KBM-7 (cell line): ENCODE data around the gene SCRT2.
"Not testable (repeated sequence)": the region's sequence is repeated elsewhere in the genome, so short reads cannot be mapped to it uniquely, and the experiment has no call there.

Experiments used
- DNase-seq: peaks from one replicate; pipeline ENCODE4 v3.0.0-alpha.2; 2015
- in situ Hi-C: fragments of 300-500 bp; cut with MboI; formaldehyde crosslinking; loops from 2 replicates; pipeline ENCODE4 v1.14.3; 2020; ENCODE audit warnings: low sequenced_read_pairs, low pct_unique_long_range_greater_than_20kb, mixed read lengths

Gene SCRT2

GRCh38 chr20:703426-703825 is 27.8 kb upstream of the SCRT2 start:
- DNase-seq, result no peak
- in situ Hi-C loops, result no loop called here

DNA sequence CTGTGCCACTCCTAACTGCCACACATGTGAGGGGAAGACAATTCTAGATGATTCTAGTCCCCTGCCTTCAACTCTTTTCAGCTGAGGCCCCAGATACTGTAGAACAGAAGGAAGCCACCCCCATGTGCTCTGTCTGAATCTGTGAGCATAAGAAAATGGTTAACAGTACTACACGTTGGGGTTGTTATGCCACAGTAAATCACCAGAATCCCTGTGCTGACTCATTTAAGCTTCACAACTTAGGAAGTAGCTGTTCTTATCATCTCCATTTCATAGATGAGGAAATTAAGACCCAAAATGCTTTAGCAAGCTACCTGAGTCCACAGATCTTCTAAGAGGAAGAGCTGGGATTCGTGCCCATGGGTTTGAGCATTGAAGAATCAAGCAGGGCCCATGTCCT is 27.4 kb upstream of the SCRT2 start:
- no peak for DNase-seq
- in situ Hi-C loops, result no loop called here

- no peak for DNase-seq
- in situ Hi-C loops, result no loop called here
Measured at GRCh38 chr20:701401-702129, 26.0 kb upstream of the SCRT2 start.

DNA sequence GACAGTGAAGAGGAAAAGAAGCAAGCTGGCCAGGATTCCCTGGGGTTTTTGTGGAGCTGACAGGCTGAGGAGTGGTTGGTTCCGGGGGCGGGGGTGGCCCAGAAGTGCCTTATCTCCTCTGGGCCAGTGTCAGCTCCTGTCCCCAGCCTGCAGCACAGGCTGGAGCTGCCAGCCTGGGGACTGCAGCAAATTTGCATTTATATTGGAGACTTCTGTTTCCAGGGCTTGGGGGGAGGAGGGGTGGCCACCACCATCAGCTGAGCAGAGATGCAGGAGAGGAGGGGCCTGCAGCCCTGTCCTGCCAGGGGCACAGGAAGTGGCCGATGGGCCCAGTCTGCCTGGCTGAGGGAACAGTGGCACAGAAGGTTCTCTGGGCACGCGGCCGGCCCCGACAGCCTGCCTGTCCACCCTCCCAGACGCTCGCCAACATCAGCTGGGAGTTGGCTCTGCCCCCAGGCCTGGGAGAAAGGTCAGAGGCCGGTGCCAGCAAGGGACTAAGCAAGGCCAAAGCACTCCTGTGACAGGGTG is 24.3 kb upstream of the SCRT2 start:
- DNase-seq, result no peak
- in situ Hi-C loops, result no loop called here

DNA sequence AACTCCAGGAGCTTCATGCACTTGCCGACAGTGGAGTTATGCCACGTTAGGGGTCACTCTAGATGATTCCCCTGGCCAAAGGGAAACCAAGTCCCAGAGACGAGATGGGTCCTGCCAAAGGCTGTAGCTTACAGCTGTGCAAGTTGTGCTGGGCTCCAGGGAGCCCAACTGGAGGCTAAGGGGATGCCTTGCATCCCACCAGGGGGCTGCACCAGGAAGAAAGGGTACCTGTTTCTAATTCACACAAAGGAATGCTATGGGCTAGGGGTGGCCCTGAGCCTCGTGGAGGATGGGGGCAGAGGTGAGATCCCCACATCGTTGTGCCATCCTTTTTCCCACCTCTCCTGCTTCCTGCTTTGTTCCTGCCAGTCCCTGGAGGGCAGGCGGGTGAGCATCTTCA is 23.7 kb upstream of the SCRT2 start:
- in situ Hi-C loops, result no loop called here
- DNase-seq, result no peak

DNA sequence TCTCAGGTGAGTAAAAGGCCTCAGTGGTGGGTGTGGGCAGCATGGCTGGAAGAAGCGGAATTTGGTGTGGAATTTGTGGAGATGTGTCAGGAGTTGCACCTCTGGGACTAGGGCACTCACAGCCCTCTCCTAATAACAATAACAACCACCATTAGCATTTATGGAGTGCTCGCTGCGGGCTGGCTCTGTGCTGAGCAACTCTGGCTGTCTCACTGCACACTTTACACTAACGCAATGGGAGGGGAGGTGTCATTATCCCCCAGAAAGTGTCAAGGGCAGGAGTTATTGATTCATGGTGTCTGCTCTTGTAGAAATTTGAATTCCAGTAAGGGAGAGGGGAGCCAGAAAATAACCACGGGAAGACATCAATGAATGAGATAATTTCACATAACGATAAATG is 22.7 kb upstream of the SCRT2 start:
- DNase-seq, result no peak
- in situ Hi-C loops, result no loop called here

DNA sequence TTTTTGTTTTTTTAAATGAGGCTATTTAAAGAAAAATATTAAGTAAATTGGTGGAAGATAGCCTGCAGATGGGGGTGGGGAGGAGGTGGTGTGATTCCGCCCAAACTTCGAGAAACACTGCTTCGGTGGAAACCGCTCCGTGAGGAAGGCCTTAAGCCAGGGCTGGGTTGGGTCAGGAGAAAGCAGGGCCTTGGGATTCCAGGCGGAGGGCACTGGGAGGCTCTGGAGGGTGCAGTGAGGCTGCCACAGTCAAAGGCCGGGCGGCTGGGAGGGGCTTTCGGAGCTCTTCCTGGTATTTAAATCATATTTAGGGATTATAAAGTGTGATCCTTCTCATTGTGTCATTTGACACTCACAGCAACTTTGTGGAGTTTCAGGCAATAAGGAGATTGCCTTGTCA is 22.2 kb upstream of the SCRT2 start:
- DNase-seq, result no peak
- in situ Hi-C loops, result no loop called here

GRCh38 chr20:695165-695866 is 19.7 kb upstream of the SCRT2 start:
- DNase-seq, result no peak
- in situ Hi-C loops, result no loop called here

DNA sequence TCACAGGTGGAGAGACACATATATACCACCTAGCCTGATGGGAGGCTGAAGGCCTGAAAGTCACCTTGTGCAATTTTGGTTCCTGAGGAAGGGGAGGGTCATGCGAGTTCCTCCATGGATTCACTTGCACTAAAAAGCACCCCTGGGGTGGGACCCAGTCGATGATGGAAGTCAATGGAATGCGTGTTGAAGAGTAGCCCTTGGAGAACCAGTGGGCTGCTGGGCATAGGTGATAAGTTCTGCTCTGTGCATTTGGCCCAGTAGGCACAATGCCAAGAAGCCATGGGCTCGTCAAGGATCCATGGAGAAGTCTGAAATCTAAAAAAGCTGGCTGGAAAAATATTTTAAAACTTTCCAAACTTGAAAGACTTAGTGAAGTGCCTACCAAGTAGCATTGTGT is 18.9 kb upstream of the SCRT2 start:
- in situ Hi-C loops, result no loop called here
- DNase-seq, result no peak

GRCh38 chr20:693786-694185 is 18.2 kb upstream of the SCRT2 start:
- not testable (repeated sequence) for DNase-seq

GRCh38 chr20:692044-692443 is 16.4 kb upstream of the SCRT2 start:
- in situ Hi-C loops, result no loop called here
- no peak for DNase-seq

More at GRCh38 chr20:693786-694185, 18.2 kb upstream of the SCRT2 start:
- in situ Hi-C loops, result not testable (repeated sequence)

DNA sequence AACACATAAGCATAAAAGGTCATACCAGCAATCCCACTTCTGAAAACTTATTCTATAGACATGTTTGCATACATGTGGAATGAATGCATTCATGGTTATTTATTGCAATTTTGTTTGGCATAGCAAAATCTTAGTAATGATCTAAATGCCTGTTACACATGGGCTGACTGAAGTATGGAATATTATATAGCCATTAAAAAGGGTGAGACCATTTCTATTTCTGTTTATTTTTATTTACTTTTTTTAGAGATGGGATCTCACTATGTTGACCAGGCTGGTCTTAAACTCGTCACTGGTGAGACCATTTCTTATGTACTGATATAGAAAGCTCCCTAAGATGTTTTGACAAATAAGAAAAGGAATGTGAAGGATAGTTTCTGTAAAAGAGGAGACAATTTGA is 14.3 kb upstream of the SCRT2 start:
- in situ Hi-C loops, result no loop called here
- no peak for DNase-seq

DNA sequence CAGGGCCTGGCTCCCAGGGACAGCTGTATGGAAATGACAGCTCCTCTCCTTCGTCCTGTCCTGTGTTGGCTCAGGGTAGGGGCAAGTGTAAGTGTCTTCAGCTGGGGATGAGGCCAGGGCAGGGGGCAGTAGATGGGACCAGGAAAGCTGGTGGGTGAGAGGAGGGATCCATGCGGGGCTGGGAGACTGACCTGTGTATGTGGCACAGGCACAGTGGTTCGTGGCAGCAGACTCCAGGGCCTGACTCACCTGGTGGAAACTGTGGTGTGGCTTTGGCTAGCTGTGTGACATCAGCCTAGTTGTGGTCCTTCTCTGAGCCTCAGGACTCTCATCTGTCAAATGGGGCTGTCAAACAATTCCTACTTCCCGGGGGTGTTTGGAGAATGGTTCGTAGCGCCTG is 13.7 kb upstream of the SCRT2 start:
- in situ Hi-C loops, result no loop called here
- DNase-seq, result no peak

GRCh38 chr20:688809-689212 is 13.2 kb upstream of the SCRT2 start:
- DNase-seq, result no peak
- in situ Hi-C loops, result no loop called here

DNA sequence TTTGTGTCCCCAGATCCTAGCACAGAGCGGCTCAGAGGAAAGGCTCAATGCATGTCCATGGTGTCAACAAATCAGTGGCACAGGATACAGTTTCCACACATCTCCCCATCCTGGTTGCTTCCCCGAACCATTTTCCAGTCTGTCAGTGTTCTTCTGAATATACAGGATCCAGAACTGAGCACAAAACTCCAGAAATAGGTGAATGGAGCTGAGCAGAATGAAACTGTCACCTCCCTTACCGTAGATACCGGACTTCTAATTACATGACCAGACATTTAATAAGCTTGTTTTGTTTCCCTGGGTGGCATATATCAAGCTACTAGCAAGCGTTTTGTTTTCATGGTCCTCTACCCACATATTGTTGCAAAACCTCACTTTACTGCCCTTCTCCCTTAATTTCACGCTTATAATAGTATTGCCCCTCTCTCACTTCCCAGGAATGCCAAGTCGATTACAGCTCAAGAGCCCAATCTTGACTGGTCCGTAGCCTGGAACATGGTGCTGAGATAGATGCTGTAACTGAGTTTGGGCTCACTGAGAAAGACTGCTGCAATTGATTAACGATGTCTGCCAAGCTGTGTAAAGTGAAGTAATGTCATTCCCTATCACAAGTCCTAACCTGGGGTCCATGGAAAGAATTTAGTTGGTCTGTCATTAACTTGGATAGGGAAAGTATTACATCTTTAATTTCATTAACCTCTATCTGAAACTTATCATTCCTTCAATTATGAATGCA is 12.0 kb upstream of the SCRT2 start:
- no peak for DNase-seq
- in situ Hi-C loops, result no loop called here

DNA sequence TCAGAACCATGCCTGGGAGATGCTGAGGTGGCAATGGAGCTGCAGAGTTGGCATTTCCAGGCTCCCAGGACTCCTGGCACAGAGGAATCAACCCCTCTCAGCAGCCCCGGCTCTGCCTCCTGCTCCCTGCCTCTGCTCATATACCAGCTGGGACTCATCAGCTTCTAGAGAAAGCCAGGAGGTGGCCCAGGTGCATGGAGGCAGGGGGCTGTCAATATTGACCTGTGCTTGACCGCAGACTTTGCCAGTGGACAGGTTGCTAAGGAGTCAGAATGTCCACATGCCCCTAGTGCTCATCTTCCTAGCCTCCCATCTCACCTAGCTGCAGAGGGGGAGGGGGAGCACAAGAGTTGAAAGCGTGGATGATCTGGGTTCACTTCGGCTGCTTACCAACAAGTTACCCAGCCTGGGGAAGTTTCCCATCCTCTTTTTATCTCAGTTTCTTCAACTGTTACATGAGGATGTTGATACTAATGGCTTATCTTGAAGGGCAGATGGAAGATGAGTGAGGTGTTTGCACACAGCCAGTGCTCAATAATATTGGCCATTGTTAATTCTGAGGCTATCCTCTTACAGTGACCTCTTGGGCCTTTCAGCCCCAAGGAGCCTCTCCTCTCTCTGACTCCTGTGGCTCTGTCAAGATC is 9.2 kb upstream of the SCRT2 start:
- DNase-seq, result no peak
- in situ Hi-C loops, result no loop called here

GRCh38 chr20:682123-682522 is 6.5 kb upstream of the SCRT2 start:
- in situ Hi-C loops, result no loop called here
- no peak for DNase-seq

GRCh38 chr20:680638-681187 is 5.1 kb upstream of the SCRT2 start:
- DNase-seq, result no peak
- in situ Hi-C loops, result no loop called here

DNA sequence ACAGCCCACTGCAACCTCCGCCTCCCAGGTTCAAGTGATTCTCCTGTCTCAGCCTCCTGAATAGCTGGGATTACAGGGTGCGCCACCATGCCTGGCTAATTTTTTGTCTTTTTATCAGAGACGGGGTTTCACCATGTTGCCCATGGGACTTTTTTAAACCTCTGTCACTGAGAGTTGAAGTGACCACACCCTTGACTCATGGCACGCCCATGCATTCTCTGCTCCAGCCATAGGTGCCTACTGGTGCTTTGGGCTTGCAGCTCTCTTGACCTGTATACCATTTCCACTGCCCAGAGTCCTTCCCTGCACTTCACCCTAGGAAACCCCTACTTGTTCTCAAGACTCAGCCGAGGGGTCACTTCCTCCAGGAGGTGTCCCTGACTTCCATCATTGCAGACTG is 2.4 kb upstream of the SCRT2 start:
- in situ Hi-C loops, result no loop called here
- no peak for DNase-seq
